Endothelial cell (in vitro differentiated cells): ENCODE measurements around the gene C3orf22. TPM values are rescaled to one million over a fixed set of nuclear protein-coding genes. Genes with fewer than 3 reads are reported as not detected.
A peak's percentile ranks its signal among the peaks of the same experiment; 100 is the strongest.

Source experiments
- DNase-seq: peaks from one replicate; pipeline ENCODE4 v3.0.0; 2021; ENCODE audit warnings: low spot score
- H3K27ac Mint-ChIP-seq: one replicate; pipeline ENCODE4 v1.8.0; 2021; ENCODE audit warnings: mixed read lengths, inconsistent platforms; ENCODE audit not compliant: unreplicated experiment
- H3K27me3 Mint-ChIP-seq: one replicate; pipeline ENCODE4 v1.8.0; 2021; ENCODE audit warnings: mild to moderate bottlenecking, moderate library complexity, mixed read lengths, inconsistent platforms; ENCODE audit not compliant: unreplicated experiment
- H3K36me3 Mint-ChIP-seq: one replicate; pipeline ENCODE4 v1.8.0; 2021; ENCODE audit warnings: mild to moderate bottlenecking, low read depth, mixed read lengths, inconsistent platforms; ENCODE audit not compliant: unreplicated experiment
- H3K4me1 Mint-ChIP-seq: one replicate; pipeline ENCODE4 v1.8.0; 2021; ENCODE audit warnings: mild to moderate bottlenecking, mixed read lengths, inconsistent platforms; ENCODE audit not compliant: unreplicated experiment
- H3K4me3 Mint-ChIP-seq: one replicate; pipeline ENCODE4 v1.8.0; 2021; ENCODE audit warnings: mild to moderate bottlenecking, mixed read lengths, inconsistent platforms; ENCODE audit not compliant: unreplicated experiment
- H3K9me3 Mint-ChIP-seq: one replicate; pipeline ENCODE4 v1.8.0; 2021; ENCODE audit warnings: mixed read lengths, inconsistent platforms; ENCODE audit not compliant: unreplicated experiment
- total RNA-seq: library from RNA; stranded (reverse); fragmentation: NEBNext Ultra II Directional; extraction: Animal tissue kit (Norgen Biotek cat#: 25700); gene quantifications from one replicate; pipeline ENCODE4 v1.2.1, GENCODE V29; 2021; ENCODE audit not compliant: unreplicated experiment
- TF ChIP-seq, protein P1 (sequence below): fragments of 200-600 bp; sonication (generic); IDR thresholded peaks from one replicate; pipeline ENCODE4 v1.5.0; 2021; ENCODE audit warnings: antibody characterized with exemption; ENCODE audit not compliant: unreplicated experiment

The C3orf22 gene
- total RNA-seq, 1 donor from 2014 or later, result not detected

GRCh38 chr3:126548556-126549466 is 9.9 kb downstream of the C3orf22 start:
- Mint-ChIP-seq H3K27me3 (peaks cover 3% of the 10 kb centered on the region), H3K4me1 (peaks cover 5% of the 10 kb centered on the region), H3K4me3 (no peak overlapping the region), H3K36me3 (no peaks in the 10 kb centered on the region), H3K9me3 (no peaks in the 10 kb centered on the region), H3K27ac (no peak overlapping the region)
- TF ChIP-seq, protein P1, sequence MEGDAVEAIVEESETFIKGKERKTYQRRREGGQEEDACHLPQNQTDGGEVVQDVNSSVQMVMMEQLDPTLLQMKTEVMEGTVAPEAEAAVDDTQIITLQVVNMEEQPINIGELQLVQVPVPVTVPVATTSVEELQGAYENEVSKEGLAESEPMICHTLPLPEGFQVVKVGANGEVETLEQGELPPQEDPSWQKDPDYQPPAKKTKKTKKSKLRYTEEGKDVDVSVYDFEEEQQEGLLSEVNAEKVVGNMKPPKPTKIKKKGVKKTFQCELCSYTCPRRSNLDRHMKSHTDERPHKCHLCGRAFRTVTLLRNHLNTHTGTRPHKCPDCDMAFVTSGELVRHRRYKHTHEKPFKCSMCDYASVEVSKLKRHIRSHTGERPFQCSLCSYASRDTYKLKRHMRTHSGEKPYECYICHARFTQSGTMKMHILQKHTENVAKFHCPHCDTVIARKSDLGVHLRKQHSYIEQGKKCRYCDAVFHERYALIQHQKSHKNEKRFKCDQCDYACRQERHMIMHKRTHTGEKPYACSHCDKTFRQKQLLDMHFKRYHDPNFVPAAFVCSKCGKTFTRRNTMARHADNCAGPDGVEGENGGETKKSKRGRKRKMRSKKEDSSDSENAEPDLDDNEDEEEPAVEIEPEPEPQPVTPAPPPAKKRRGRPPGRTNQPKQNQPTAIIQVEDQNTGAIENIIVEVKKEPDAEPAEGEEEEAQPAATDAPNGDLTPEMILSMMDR, result no peak
- peak; percentile 2 for DNase-seq

GRCh38 chr3:126547721-126548120 is 11.0 kb downstream of the C3orf22 start:
- H3K4me3 Mint-ChIP-seq, result no peak overlapping the region
- no peaks in the 10 kb centered on the region for H3K36me3 Mint-ChIP-seq
- peaks cover 3% of the 10 kb centered on the region for H3K27me3 Mint-ChIP-seq
- H3K4me1 Mint-ChIP-seq, result peaks cover 5% of the 10 kb centered on the region
- DNase-seq, result no peak
- TF ChIP-seq, protein P1, result no peak
- no peak overlapping the region for H3K27ac Mint-ChIP-seq
- H3K9me3 Mint-ChIP-seq, result no peaks in the 10 kb centered on the region

- H3K9me3 Mint-ChIP-seq, result no peaks in the 10 kb centered on the region
- no peaks in the 10 kb centered on the region for H3K36me3 Mint-ChIP-seq
- H3K27ac Mint-ChIP-seq, result no peak overlapping the region
- H3K4me3 Mint-ChIP-seq, result no peak overlapping the region
- H3K4me1 Mint-ChIP-seq, result peaks cover 5% of the 10 kb centered on the region
- H3K27me3 Mint-ChIP-seq, result peaks cover 3% of the 10 kb centered on the region
- TF ChIP-seq, protein P1, result no peak
- DNase-seq, result no peak
These were observed 12.0 kb downstream of the C3orf22 start for GRCh38 chr3:126546549-126547239.

- Mint-ChIP-seq H3K27ac (no peak overlapping the region), H3K4me3 (no peak overlapping the region), H3K9me3 (no peaks in the 10 kb centered on the region), H3K4me1 (peaks cover 5% of the 10 kb centered on the region), H3K27me3 (peaks cover 5% of the 10 kb centered on the region), H3K36me3 (no peaks in the 10 kb centered on the region)
- TF ChIP-seq, protein P1, result no peak
- DNase-seq, result no peak
These were observed 12.7 kb downstream of the C3orf22 start for GRCh38 chr3:126546013-126546412.

DNA sequence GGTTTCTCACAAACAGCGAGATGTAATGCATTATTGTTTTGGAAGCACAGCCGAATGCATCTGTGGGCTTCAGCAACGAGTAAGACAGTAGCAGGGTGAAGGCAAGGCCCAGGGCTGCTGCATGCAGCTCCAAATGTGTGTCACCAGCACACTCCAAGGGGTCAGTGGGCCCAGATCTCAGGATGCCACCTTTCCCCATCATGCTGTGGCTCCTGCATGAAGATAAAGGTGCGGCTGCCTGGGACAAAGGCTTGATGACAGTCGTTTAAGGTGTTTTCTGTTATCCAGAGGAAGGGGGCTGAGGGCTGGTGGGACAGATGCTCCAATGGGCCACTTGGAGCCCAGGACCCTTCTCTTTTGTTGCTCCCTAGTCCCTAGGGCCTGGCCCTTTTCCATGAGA is 13.2 kb downstream of the C3orf22 start:
- no peaks in the 10 kb centered on the region for H3K9me3 Mint-ChIP-seq
- H3K4me3 Mint-ChIP-seq, result no peak overlapping the region
- DNase-seq, result no peak
- H3K27ac Mint-ChIP-seq, result no peak overlapping the region
- H3K4me1 Mint-ChIP-seq, result peaks cover 5% of the 10 kb centered on the region
- H3K36me3 Mint-ChIP-seq, result no peaks in the 10 kb centered on the region
- peaks cover 5% of the 10 kb centered on the region for H3K27me3 Mint-ChIP-seq
- TF ChIP-seq, protein P1, result no peak
